K562 (cell line): ENCODE measurements around the gene OCA2. TPM values are rescaled to one million over a fixed set of nuclear protein-coding genes. Genes with fewer than 3 reads are reported as not detected.

Experiments
- DMBX1 ChIP-seq: fragments of 250-450 bp; sonication (Bioruptor Pico); IDR thresholded peaks from 2 replicates; pipeline ENCODE4 v1.8.0; 2022; ENCODE audit warnings: inconsistent platforms, mild to moderate bottlenecking, moderate library complexity, borderline replicate concordance
- SREBF2 ChIP-seq: sonication (generic); formaldehyde crosslinking; IDR thresholded peaks from 2 replicates; pipeline ENCODE4 v1.4.0; 2020; ENCODE audit warnings: mild to moderate bottlenecking, missing genetic modification reagents
- ZBTB2 ChIP-seq: fragments of 450-650 bp; IDR thresholded peaks from 2 replicates; pipeline ENCODE4 v1.6.1; 2016; ENCODE audit warnings: antibody characterized with exemption
- polyA plus RNA-seq, 8 experiments: library from polyadenylated mRNA; depleted of rRNA in 4 of 8; stranded (reverse) in 5 of 8; unstranded in 3 of 8; fragments of >200 nt; fragmentation: Nextera tagmentation in 2 of 8; fragmentation: Illumina TruSeq in 1 of 8; extraction: Ambion mirVana in 2 of 8; extraction: Trizol in 1 of 8; gene quantifications; 2 replicates each; pipeline versions ENCODE4 v1.2.1 to v1.2.3, GENCODE V29; 2011 to 2014; ENCODE audit warnings: inconsistent platforms in 1 of 8, missing spikeins in 1 of 8
- total RNA-seq, 7 experiments: library from RNA; depleted of rRNA in 6 of 7; stranded (reverse); fragments of >200 nt in 6 of 7; fragmentation: Illumina TruSeq in 2 of 7; extraction: Trizol in 2 of 7; gene quantifications; 2 replicates each; pipeline versions ENCODE4 v1.2.1 to v1.2.3, GENCODE V29; 2011 to 2021; ENCODE audit warnings: low replicate concordance in 1 of 7
- TF ChIP-seq, protein P1 (sequence below): fragments of 450-650 bp; IDR thresholded peaks from 2 replicates; pipeline ENCODE4 v1.6.1; 2018; ENCODE audit warnings: mild to moderate bottlenecking, low read depth; ENCODE audit not compliant: partially characterized antibody
- TF ChIP-seq, protein P2 (sequence below): fragments of 250-450 bp; sonication (Bioruptor Pico); IDR thresholded peaks from 2 replicates; pipeline ENCODE4 v1.5.0; 2022; ENCODE audit warnings: mild to moderate bottlenecking

The OCA2 gene
- total and polyA plus RNA-seq, 9 of the 15 experiments (the other 6 are each of a cell fraction or from before 2014, with no cell fraction given): 0.07 to 0.59 (median 0.17) TPM; not detected in 1

- no peak for TF ChIP-seq ZBTB2
- TF ChIP-seq SREBF2 (CRISPR knock-in tag): no peak
- no peak for TF ChIP-seq DMBX1 (CRISPR knock-in tag)
- TF ChIP-seq, protein P1, sequence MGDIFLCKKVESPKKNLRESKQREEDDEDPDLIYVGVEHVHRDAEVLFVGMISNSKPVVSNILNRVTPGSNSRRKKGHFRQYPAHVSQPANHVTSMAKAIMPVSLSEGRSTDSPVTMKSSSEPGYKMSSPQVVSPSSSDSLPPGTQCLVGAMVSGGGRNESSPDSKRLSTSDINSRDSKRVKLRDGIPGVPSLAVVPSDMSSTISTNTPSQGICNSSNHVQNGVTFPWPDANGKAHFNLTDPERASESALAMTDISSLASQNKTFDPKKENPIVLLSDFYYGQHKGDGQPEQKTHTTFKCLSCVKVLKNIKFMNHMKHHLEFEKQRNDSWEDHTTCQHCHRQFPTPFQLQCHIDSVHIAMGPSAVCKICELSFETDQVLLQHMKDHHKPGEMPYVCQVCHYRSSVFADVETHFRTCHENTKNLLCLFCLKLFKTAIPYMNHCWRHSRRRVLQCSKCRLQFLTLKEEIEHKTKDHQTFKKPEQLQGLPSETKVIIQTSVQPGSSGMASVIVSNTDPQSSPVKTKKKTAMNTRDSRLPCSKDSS: no peak
- TF ChIP-seq, protein P2, sequence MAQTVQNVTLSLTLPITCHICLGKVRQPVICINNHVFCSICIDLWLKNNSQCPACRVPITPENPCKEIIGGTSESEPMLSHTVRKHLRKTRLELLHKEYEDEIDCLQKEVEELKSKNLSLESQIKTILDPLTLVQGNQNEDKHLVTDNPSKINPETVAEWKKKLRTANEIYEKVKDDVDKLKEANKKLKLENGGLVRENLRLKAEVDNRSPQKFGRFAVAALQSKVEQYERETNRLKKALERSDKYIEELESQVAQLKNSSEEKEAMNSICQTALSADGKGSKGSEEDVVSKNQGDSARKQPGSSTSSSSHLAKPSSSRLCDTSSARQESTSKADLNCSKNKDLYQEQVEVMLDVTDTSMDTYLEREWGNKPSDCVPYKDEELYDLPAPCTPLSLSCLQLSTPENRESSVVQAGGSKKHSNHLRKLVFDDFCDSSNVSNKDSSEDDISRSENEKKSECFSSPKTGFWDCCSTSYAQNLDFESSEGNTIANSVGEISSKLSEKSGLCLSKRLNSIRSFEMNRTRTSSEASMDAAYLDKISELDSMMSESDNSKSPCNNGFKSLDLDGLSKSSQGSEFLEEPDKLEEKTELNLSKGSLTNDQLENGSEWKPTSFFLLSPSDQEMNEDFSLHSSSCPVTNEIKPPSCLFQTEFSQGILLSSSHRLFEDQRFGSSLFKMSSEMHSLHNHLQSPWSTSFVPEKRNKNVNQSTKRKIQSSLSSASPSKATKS (CRISPR knock-in tag): no peak
Measured at GRCh38 chr15:28023933-28024888, 74.9 kb downstream of the OCA2 start (continued).
